GM12878 (cell line): ENCODE data around the gene TAF13. TPM values are rescaled to one million over a fixed set of nuclear protein-coding genes. Genes with fewer than 3 reads are reported as not detected.
"Not testable (repeated sequence)": the region's sequence is repeated elsewhere in the genome, so short reads cannot be mapped to it uniquely, and the experiment has no call there.

Experiments used
- ATAC-seq: fragments of 200-7000 bp; cut with Tn5 transposase; 3 replicates; pipeline ENCODE4 v1.9.1; 2020; ENCODE audit warnings: mild to moderate bottlenecking, moderate library complexity
- BruUV-seq: library from RNA; stranded (reverse); fragments of 400-500 nt; replicated peaks from 2 replicates; lab custom pipeline; 2021; lab: Mats Ljungman, UMichigan
- CTCF ChIA-PET: fragments of 300-600 bp; sonication (Branson Sonifier 250); formaldehyde crosslinking; extraction: SDS; loops from one replicate; lab custom pipeline; 2021; ENCODE audit warnings: inconsistent platforms; lab: Yijun Ruan, JAX
- POLR2A ChIA-PET: fragments of 350-600 bp; formaldehyde crosslinking; extraction: SDS; loops from one replicate; lab custom pipeline; 2021; ENCODE audit warnings: inconsistent platforms; lab: Charles Lee
- RAD21 ChIA-PET: fragments of 300-600 bp; sonication (Branson Sonifier 250); formaldehyde crosslinking; loops from one replicate; lab custom pipeline; 2023; ENCODE audit warnings: antibody characterized with exemption; ENCODE audit not compliant: unreplicated experiment; lab: Charles Lee
- SMC1A ChIA-PET: fragments of 300-600 bp; sonication (Branson Sonifier 250); formaldehyde crosslinking; loops from one replicate; lab custom pipeline; 2023; ENCODE audit not compliant: unreplicated experiment, uncharacterized antibody; lab: Charles Lee
- DNase-seq: peaks from one replicate; pipeline ENCODE4 v3.0.0-alpha.2; 2011; ENCODE audit warnings: low read depth, low spot score
- FAIRE-seq: peaks from 3 replicates; lab custom pipeline; 2011; peaks lifted over from hg19 to GRCh38; lab: Jason Lieb, UNC
- H2AFZ ChIP-seq: 2 replicates; pipeline ENCODE4 v1.6.0; 2011; ENCODE audit warnings: low read depth, low read length, control low read depth; ENCODE audit not compliant: control insufficient read depth
- H3K27ac ChIP-seq: 2 replicates; pipeline ENCODE4 v1.5.1; 2011; ENCODE audit warnings: control low read depth; ENCODE audit not compliant: control insufficient read depth, insufficient read depth
- H3K27me3 ChIP-seq, 2 experiments: replicated peaks in 1 of 2; 2 replicates each; pipeline versions ENCODE4 v1.6.0 to v1.6.1; 2011; ENCODE audit warnings: low read length in 1 of 2; ENCODE audit not compliant: control insufficient read depth in 2 of 2, insufficient read depth in 2 of 2
- H3K36me3 ChIP-seq, 2 experiments: 2 replicates each; pipeline ENCODE4 v1.5.1; 2011; ENCODE audit warnings: low read length in 1 of 2; ENCODE audit not compliant: control insufficient read depth in 2 of 2, insufficient read depth in 2 of 2
- H3K4me1 ChIP-seq: 2 replicates; pipeline ENCODE4 v1.6.1; 2011; ENCODE audit warnings: mild to moderate bottlenecking, low read length, moderate library complexity, mixed read lengths; ENCODE audit not compliant: control insufficient read depth, insufficient read depth
- H3K4me2 ChIP-seq: 2 replicates; pipeline ENCODE4 v1.6.0; 2011; ENCODE audit warnings: control low read depth; ENCODE audit not compliant: control insufficient read depth, insufficient read depth
- H3K4me3 ChIP-seq: fragments of 200-600 bp; sonication (generic); 2 replicates; pipeline ENCODE4 v1.5.1; 2016
- H3K79me2 ChIP-seq: 2 replicates; pipeline ENCODE4 v1.6.0; 2011; ENCODE audit warnings: low read length; ENCODE audit not compliant: control insufficient read depth, insufficient read depth
- H3K9ac ChIP-seq: 2 replicates; pipeline ENCODE4 v1.8.0; 2011; ENCODE audit warnings: low read length, control low read depth, mixed read lengths; ENCODE audit not compliant: control insufficient read depth, insufficient read depth
- H3K9me3 ChIP-seq: replicated peaks from 3 replicates; pipeline ENCODE4 v1.5.1; 2011; ENCODE audit warnings: mild to moderate bottlenecking, low read length; ENCODE audit not compliant: control insufficient read depth, insufficient read depth
- H4K20me1 ChIP-seq: 2 replicates; pipeline ENCODE4 v1.6.0; 2011; ENCODE audit not compliant: control insufficient read depth, insufficient read depth
- NKRF ChIP-seq: fragments of 450-650 bp; conservative IDR thresholded peaks from 2 replicates; pipeline ENCODE4 v1.6.1; 2017; ENCODE audit warnings: mild to moderate bottlenecking, moderate library complexity
- TARDBP ChIP-seq: IDR thresholded peaks from 2 replicates; pipeline ENCODE4 v1.6.1; 2016; ENCODE audit warnings: borderline replicate concordance
- WGBS: methylation state at CpG from one replicate; pipeline ENCODE4 v1.1.6; 2016; ENCODE audit warnings: low lambda C conversion rate; ENCODE audit not compliant: insufficient replicate concordance, insufficient coverage; ENCODE audit errors: missing lambda C conversion rate; 5-methylcytosine and 5-hydroxymethylcytosine counted together
- in situ Hi-C: fragments of 300-500 bp; cut with MboI; formaldehyde crosslinking; loops from 9 replicates; pipeline ENCODE4 v1.14.3; 2018; ENCODE audit warnings: mixed read lengths
- intact Hi-C: fragments of 100-400 bp; cut with micrococcal nuclease; formaldehyde crosslinking; loops from one replicate; pipeline ENCODE4 v1.14.2; 2022; ENCODE audit not compliant: unreplicated experiment
- polyA plus RNA-seq, 11 experiments: library from polyadenylated mRNA; depleted of rRNA in 4 of 11; unstranded in 6 of 11; stranded (reverse) in 5 of 11; fragments of >200 nt; fragmentation: Nextera tagmentation in 4 of 11; fragmentation: Illumina TruSeq in 1 of 11; extraction: Ambion mirVana in 4 of 11; extraction: Trizol in 1 of 11; gene quantifications; 1 replicate in 1 of 11; 2 replicates in 10 of 11; pipeline versions ENCODE4 v1.2.1 to v1.2.3, GENCODE V29; 2011 to 2016; ENCODE audit warnings: inconsistent platforms in 2 of 11, missing spikeins in 2 of 11, low read depth in 1 of 11
- total RNA-seq, 4 experiments: library from RNA; depleted of rRNA in 3 of 4; stranded (reverse); fragments of >200 nt in 3 of 4; fragmentation: Illumina TruSeq in 1 of 4; extraction: Trizol in 1 of 4; gene quantifications; 2 replicates each; pipeline versions ENCODE4 v1.2.1 to v1.2.3, GENCODE V29; 2013 to 2021

The TAF13 gene
- total and polyA plus RNA-seq, 10 of the 15 experiments (the other 5 are each of a cell fraction or from before 2014, with no cell fraction given), result 8.1 to 30.6 (median 18.0) TPM

GRCh38 chr1:109034382-109034781 is 41.4 kb downstream of the TAF13 start:
- DNase-seq (no peak), FAIRE-seq (no peak), ATAC-seq (no peak)
- in situ Hi-C loops (no loop called here), intact Hi-C loops (no loop called here)
- BruUV-seq, result no TSS peak
- no peak overlapping the region for H2AFZ ChIP-seq
- ChIA-PET SMC1A (interaction anchor here (0.8 kb wide), 1 partner anchor 58 kb away, joined by 3 read pairs; no protein-coding TSS in a partner anchor), RAD21 (no interaction called here), POLR2A (no interaction called here), CTCF (interaction anchor here (1.0 kb wide), 1 partner anchor 27 kb away, joined by 3 read pairs; no protein-coding TSS in a partner anchor)
- H3K9me3 ChIP-seq, result no peaks in the 10 kb centered on the region
- H3K9ac ChIP-seq, result no peak overlapping the region
- peaks cover 2% of the 10 kb centered on the region for H3K79me2 ChIP-seq
- TF ChIP-seq NKRF (no peak), TARDBP (no peak)
- no peaks in the 10 kb centered on the region for H3K27me3 ChIP-seq
- H3K4me2 ChIP-seq, result no peak overlapping the region
- no peaks in the 10 kb centered on the region for H3K4me1 ChIP-seq
- no peak overlapping the region for H3K27ac ChIP-seq
- no peaks in the 10 kb centered on the region for H4K20me1 ChIP-seq
- H3K36me3 ChIP-seq, result no peaks in the 10 kb centered on the region
- no peak overlapping the region for H3K4me3 ChIP-seq
- WGBS, result 100% methylated on average over 2 of the region's 2 CpGs

GRCh38 chr1:109029493-109029892 is 46.3 kb downstream of the TAF13 start:
- intact Hi-C loops, result loop anchor here (5.0 kb wide), 1 partner anchor 83 kb away; the partner anchor contains the start of gene ELAPOR1
- H3K4me3 ChIP-seq, BruUV-seq, H3K36me3 ChIP-seq, H3K4me2 ChIP-seq, H3K27ac ChIP-seq, RAD21 ChIA-PET, H3K9me3 ChIP-seq, in situ Hi-C loops, H2AFZ ChIP-seq, H3K4me1 ChIP-seq, H4K20me1 ChIP-seq, DNase-seq, ATAC-seq, POLR2A ChIA-PET, FAIRE-seq, SMC1A ChIA-PET, H3K9ac ChIP-seq, H3K79me2 ChIP-seq, H3K27me3 ChIP-seq: not testable (repeated sequence)
- 96% methylated on average over 8 of the region's 8 CpGs for WGBS
- CTCF ChIA-PET, result interaction anchor here (1.1 kb wide), 1 partner anchor 83 kb away, joined by 3 read pairs; a partner anchor contains a TSS
